Measurements from ENCODE around the gene MED26.

DNA sequence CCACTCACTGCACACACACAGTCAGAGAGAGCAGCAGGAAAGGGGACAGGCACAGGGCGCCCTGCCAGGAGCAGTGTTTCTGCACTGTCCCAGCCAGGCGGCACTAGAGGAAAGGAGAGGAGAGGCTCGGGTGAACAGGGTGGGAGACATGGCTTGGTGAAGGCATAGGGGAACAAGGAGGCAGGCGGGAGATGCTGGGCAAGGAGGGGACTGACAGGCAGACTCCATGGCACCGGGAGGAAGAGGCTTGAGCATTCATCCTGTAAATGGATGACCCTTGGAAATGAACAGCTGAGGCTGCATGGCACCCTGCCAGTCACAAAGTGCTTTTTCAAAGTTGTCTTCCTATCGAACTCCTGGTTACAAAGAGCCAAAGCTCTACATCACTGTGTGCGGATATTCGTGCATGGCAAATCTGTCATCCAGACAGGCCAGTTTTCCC lies 22.4 kb downstream of the MED26 start:
- TF ChIP-seq POLR2A (IDR thresholded peaks at IDR 0.05) = no peak
- TF ChIP-seq POLR2AphosphoS5 (IDR thresholded peaks at IDR 0.05) = peak; percentile 12
- TF ChIP-seq, protein P1, sequence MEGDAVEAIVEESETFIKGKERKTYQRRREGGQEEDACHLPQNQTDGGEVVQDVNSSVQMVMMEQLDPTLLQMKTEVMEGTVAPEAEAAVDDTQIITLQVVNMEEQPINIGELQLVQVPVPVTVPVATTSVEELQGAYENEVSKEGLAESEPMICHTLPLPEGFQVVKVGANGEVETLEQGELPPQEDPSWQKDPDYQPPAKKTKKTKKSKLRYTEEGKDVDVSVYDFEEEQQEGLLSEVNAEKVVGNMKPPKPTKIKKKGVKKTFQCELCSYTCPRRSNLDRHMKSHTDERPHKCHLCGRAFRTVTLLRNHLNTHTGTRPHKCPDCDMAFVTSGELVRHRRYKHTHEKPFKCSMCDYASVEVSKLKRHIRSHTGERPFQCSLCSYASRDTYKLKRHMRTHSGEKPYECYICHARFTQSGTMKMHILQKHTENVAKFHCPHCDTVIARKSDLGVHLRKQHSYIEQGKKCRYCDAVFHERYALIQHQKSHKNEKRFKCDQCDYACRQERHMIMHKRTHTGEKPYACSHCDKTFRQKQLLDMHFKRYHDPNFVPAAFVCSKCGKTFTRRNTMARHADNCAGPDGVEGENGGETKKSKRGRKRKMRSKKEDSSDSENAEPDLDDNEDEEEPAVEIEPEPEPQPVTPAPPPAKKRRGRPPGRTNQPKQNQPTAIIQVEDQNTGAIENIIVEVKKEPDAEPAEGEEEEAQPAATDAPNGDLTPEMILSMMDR (IDR thresholded peaks at IDR 0.05) = peak in 1 of 4 experiments; percentile 55
